Osteoblast (primary cell): ENCODE measurements around the gene LENG9. TPM values are rescaled to one million over a fixed set of nuclear protein-coding genes. Genes with fewer than 3 reads are reported as not detected.

Experiments
- DNase-seq: peaks from one replicate; pipeline ENCODE4 v3.0.0; 2011; ENCODE audit warnings: low spot score, mixed read lengths; ENCODE audit not compliant: insufficient read length; ENCODE audit errors: missing footprints
- H2AFZ ChIP-seq: 2 replicates; pipeline ENCODE4 v1.6.0; 2011; ENCODE audit warnings: mild to moderate bottlenecking, low read length
- H3K27ac ChIP-seq: 2 replicates; pipeline ENCODE4 v1.5.1; 2011; ENCODE audit warnings: mild to moderate bottlenecking, low read depth, low read length, moderate library complexity
- H3K27me3 ChIP-seq: 2 replicates; pipeline ENCODE4 v1.6.0; 2012; ENCODE audit warnings: mild to moderate bottlenecking, control low read depth, inconsistent platforms, low read length, moderate library complexity; ENCODE audit not compliant: insufficient read depth
- H3K36me3 ChIP-seq: 2 replicates; pipeline ENCODE4 v1.5.1; 2011; ENCODE audit warnings: mild to moderate bottlenecking, low read length, control low read depth, moderate library complexity; ENCODE audit not compliant: insufficient read depth
- H3K4me1 ChIP-seq: 2 replicates; pipeline ENCODE4 v1.5.1; 2011; ENCODE audit warnings: mild to moderate bottlenecking, low read length, control low read depth, moderate library complexity; ENCODE audit not compliant: insufficient read depth
- H3K4me2 ChIP-seq: 2 replicates; pipeline ENCODE4 v1.6.0; 2011; ENCODE audit warnings: mild to moderate bottlenecking, low read length; ENCODE audit not compliant: insufficient read depth
- H3K4me3 ChIP-seq: fragments of 200-600 bp; sonication (generic); 3 replicates; pipeline ENCODE4 v1.5.1; 2012; ENCODE audit warnings: mild to moderate bottlenecking, low read length, inconsistent platforms; ENCODE audit not compliant: insufficient read depth
- H3K79me2 ChIP-seq: 2 replicates; pipeline ENCODE4 v1.6.0; 2012; ENCODE audit warnings: mild to moderate bottlenecking, low read length, control low read depth, inconsistent platforms; ENCODE audit not compliant: insufficient read depth
- H3K9me3 ChIP-seq: 2 replicates; pipeline ENCODE4 v1.5.1; 2011; ENCODE audit warnings: low read depth, low read length, control low read depth
- H4K20me1 ChIP-seq: 2 replicates; pipeline ENCODE4 v1.6.0; 2012; ENCODE audit warnings: mild to moderate bottlenecking, low read length, control low read depth; ENCODE audit not compliant: insufficient read depth
- CTCF ChIP-seq: IDR thresholded peaks from 2 replicates; pipeline ENCODE4 v1.5.1; 2011; ENCODE audit warnings: mild to moderate bottlenecking, low read depth, low read length, moderate library complexity; ENCODE audit errors: extremely low read depth
- total RNA-seq: library from RNA; depleted of rRNA; stranded (reverse); fragments of >200 nt; gene quantifications from 2 replicates; pipeline ENCODE4 v1.2.3, GENCODE V29; 2012

The LENG9 gene
- total RNA-seq, 1 donor, result 21.4 TPM

GRCh38 chr19:54481326-54481930, 17.9 kb upstream of the LENG9 start:
- H3K36me3 ChIP-seq, result no peaks in the 10 kb centered on the region
- no peaks in the 10 kb centered on the region for H3K4me1 ChIP-seq
- H3K27me3 ChIP-seq, result peaks cover 3% of the 10 kb centered on the region
- DNase-seq, result peak; percentile 74
- H3K79me2 ChIP-seq, result no peaks in the 10 kb centered on the region
- H2AFZ ChIP-seq, result no peak overlapping the region
- H3K9me3 ChIP-seq, result no peaks in the 10 kb centered on the region
- no peak overlapping the region for H3K4me3 ChIP-seq
- H4K20me1 ChIP-seq, result no peaks in the 10 kb centered on the region
- TF ChIP-seq CTCF, result peak; percentile 73
- H3K27ac ChIP-seq, result no peak overlapping the region
- peak overlapping the region; percentile 62 for H3K4me2 ChIP-seq

GRCh38 chr19:54480051-54480450, 16.5 kb upstream of the LENG9 start:
- Histone ChIP-seq H3K36me3 (no peaks in the 10 kb centered on the region), H3K27me3 (peaks cover 3% of the 10 kb centered on the region), H4K20me1 (no peaks in the 10 kb centered on the region), H3K27ac (no peak overlapping the region), H3K9me3 (no peaks in the 10 kb centered on the region), H3K4me2 (no peak overlapping the region), H3K4me1 (no peaks in the 10 kb centered on the region), H2AFZ (no peak overlapping the region), H3K4me3 (no peak overlapping the region), H3K79me2 (no peaks in the 10 kb centered on the region)
- no peak for TF ChIP-seq CTCF
- no peak for DNase-seq

GRCh38 chr19:54478677-54479266, 15.2 kb upstream of the LENG9 start:
- peak; percentile 65 for DNase-seq
- peaks cover 3% of the 10 kb centered on the region for H3K27me3 ChIP-seq
- H3K79me2 ChIP-seq, result no peaks in the 10 kb centered on the region

More at GRCh38 chr19:54478677-54479266, 15.2 kb upstream of the LENG9 start:
- Histone ChIP-seq H3K4me1 (no peaks in the 10 kb centered on the region), H3K36me3 (no peaks in the 10 kb centered on the region), H3K4me2 (no peak overlapping the region), H3K4me3 (no peak overlapping the region), H4K20me1 (no peaks in the 10 kb centered on the region), H2AFZ (no peak overlapping the region), H3K27ac (no peak overlapping the region), H3K9me3 (no peaks in the 10 kb centered on the region)
- peak; percentile 63 for TF ChIP-seq CTCF
